ENCODE results near the gene ERVV-1. TPM values are rescaled to one million over a fixed set of nuclear protein-coding genes. Genes with fewer than 3 reads are reported as not detected.
"Not testable (repeated sequence)": the region's sequence is repeated elsewhere in the genome, so short reads cannot be mapped to it uniquely, and the experiment has no call there.

ERVV-1 gene
- polyA plus RNA-seq (2013, experiment 1 of 2; ENCODE audit: insufficient read length) = not detected
- not detected for polyA plus RNA-seq (2013, experiment 2 of 2; ENCODE audit: insufficient read length)

- no peak for DNase-seq
Measured at GRCh38 chr19:53013621-53014020, at the start of gene ERVV-1. TSS of gene ERVV-1 (plus strand) at chr19:53013921. CDS start at chr19:53014091, 170 bp downstream.

GRCh38 chr19:52967772-52968171, 45.9 kb upstream of the ERVV-1 start:
- no peak for DNase-seq

GRCh38 chr19:52981329-52981728, 32.4 kb upstream of the ERVV-1 start:
- no peak for DNase-seq

GRCh38 chr19:52983167-52983566, 30.6 kb upstream of the ERVV-1 start:
- DNase-seq = not testable (repeated sequence)

GRCh38 chr19:52987221-52987620, 26.5 kb upstream of the ERVV-1 start:
- no peak for DNase-seq

GRCh38 chr19:52988506-52988905, 25.2 kb upstream of the ERVV-1 start:
- no peak for DNase-seq

GRCh38 chr19:52990759-52991418, 22.8 kb upstream of the ERVV-1 start:
- no peak for DNase-seq

- DNase-seq = peak; percentile 45
Measured at GRCh38 chr19:52991484-52991883, 22.2 kb upstream of the ERVV-1 start.

- DNase-seq = no peak
Measured at GRCh38 chr19:52992109-52993004, 21.4 kb upstream of the ERVV-1 start.

GRCh38 chr19:52993342-52994178, 20.2 kb upstream of the ERVV-1 start:
- DNase-seq = peak; percentile 77

GRCh38 chr19:52995711-52996110, 18.0 kb upstream of the ERVV-1 start:
- DNase-seq = no peak

GRCh38 chr19:52997975-52998374, 15.7 kb upstream of the ERVV-1 start:
- no peak for DNase-seq

GRCh38 chr19:53002479-53002878, 11.2 kb upstream of the ERVV-1 start:
- DNase-seq = no peak

GRCh38 chr19:53004242-53004641, 9.5 kb upstream of the ERVV-1 start:
- no peak for DNase-seq

- DNase-seq = no peak
Measured at GRCh38 chr19:53007200-53007599, 6.5 kb upstream of the ERVV-1 start.

- DNase-seq = no peak
Measured at GRCh38 chr19:53007606-53008005, 6.1 kb upstream of the ERVV-1 start.

- no peak for DNase-seq
Measured at GRCh38 chr19:53008061-53008778, 5.5 kb upstream of the ERVV-1 start.

GRCh38 chr19:53010494-53010893, 3.2 kb upstream of the ERVV-1 start:
- DNase-seq = no peak

- no peak for DNase-seq
Measured at GRCh38 chr19:53012006-53012405, 1.7 kb upstream of the ERVV-1 start.

GRCh38 chr19:53015159-53015558, 1.4 kb downstream of the ERVV-1 start:
- DNase-seq = no peak

GRCh38 chr19:53015730-53016129, 2.0 kb downstream of the ERVV-1 start:
- DNase-seq = no peak

GRCh38 chr19:53019684-53020083, 6.0 kb downstream of the ERVV-1 start:
- no peak for DNase-seq

All from fibroblast of skin of abdomen (primary cell).